HG03139 (cell line): ENCODE data around the gene EBNA1BP2.
"Not testable (repeated sequence)": the region's sequence is repeated elsewhere in the genome, so short reads cannot be mapped to it uniquely, and the experiment has no call there.

Source experiments
- ATAC-seq: cut with Tn5 transposase; IDR thresholded peaks from one replicate; pipeline ENCODE4 v1.9.1; 2021; ENCODE audit not compliant: unreplicated experiment

The EBNA1BP2 gene

GRCh38 chr1:43121256-43121900 lies 50.7 kb downstream of the EBNA1BP2 start:
- ATAC-seq, result no peak

GRCh38 chr1:43119928-43120586 lies 52.0 kb downstream of the EBNA1BP2 start:
- not testable (repeated sequence) for ATAC-seq
